ENCODE results near the gene ESRRA.
"Not testable (repeated sequence)": the region's sequence is repeated elsewhere in the genome, so short reads cannot be mapped to it uniquely, and the experiment has no call there.

The ESRRA gene

GRCh38 chr11:64304316-64305072 lies 830 bp upstream of the ESRRA start:
- TF ChIP-seq CTCF (IDR thresholded peaks at IDR 0.05): peak; percentile 78
- Histone ChIP-seq H3K9me3 (no peaks in the 10 kb centered on the region), H3K27ac (peak overlapping the region; percentile 99), H3K36me3 (peaks cover 13% of the 10 kb centered on the region), H3K4me1 (ENCODE audit: control insufficient read depth in 1 of 2, insufficient read depth in 1 of 2, low read depth in 1 of 2, low read length in 1 of 2) (peaks cover 45 to 52% of the 10 kb centered on the region in 2 experiments), H3K27me3 (peaks cover 33% of the 10 kb centered on the region), H3K4me3 (ENCODE audit: low read depth in 1 of 2, low read length in 1 of 2) (peak overlapping the region; percentile 72 to 77)

GRCh38 chr11:64305691-64306562 lies 603 bp downstream of the ESRRA start:
- Histone ChIP-seq H3K9me3 (no peaks in the 10 kb centered on the region), H3K27me3 (peaks cover 19% of the 10 kb centered on the region), H3K36me3 (peaks cover 17% of the 10 kb centered on the region), H3K4me1 (ENCODE audit: control insufficient read depth in 1 of 2, insufficient read depth in 1 of 2, low read depth in 1 of 2, low read length in 1 of 2) (peaks cover 30 to 38% of the 10 kb centered on the region in 2 experiments), H3K4me3 (ENCODE audit: low read depth in 1 of 2, low read length in 1 of 2) (peak overlapping the region; percentile 75 to 91), H3K27ac (peak overlapping the region; percentile 99)
- peak; percentile 46 for TF ChIP-seq CTCF (IDR thresholded peaks at IDR 0.05)

GRCh38 chr11:64306563-64306875 lies 1.2 kb downstream of the ESRRA start:
- Histone ChIP-seq H3K27ac (peak overlapping the region; percentile 99), H3K27me3 (peaks cover 15% of the 10 kb centered on the region), H3K4me1 (ENCODE audit: control insufficient read depth in 1 of 2, insufficient read depth in 1 of 2, low read depth in 1 of 2, low read length in 1 of 2) (peaks cover 27 to 33% of the 10 kb centered on the region in 2 experiments), H3K4me3 (ENCODE audit: low read depth in 1 of 2, low read length in 1 of 2) (peak overlapping the region; percentile 75 to 91), H3K9me3 (no peaks in the 10 kb centered on the region), H3K36me3 (peaks cover 19% of the 10 kb centered on the region)
- no peak for TF ChIP-seq CTCF (IDR thresholded peaks at IDR 0.05)

- Histone ChIP-seq H3K9me3 (no peaks in the 10 kb centered on the region), H3K4me1 (ENCODE audit: control insufficient read depth in 1 of 2, insufficient read depth in 1 of 2, low read depth in 1 of 2, low read length in 1 of 2) (peaks cover 26 to 31% of the 10 kb centered on the region in 2 experiments), H3K27me3 (peaks cover 10% of the 10 kb centered on the region), H3K4me3 (ENCODE audit: low read depth in 1 of 2, low read length in 1 of 2) (peak overlapping the region; percentile 75 to 91), H3K36me3 (peaks cover 20% of the 10 kb centered on the region), H3K27ac (peak overlapping the region; percentile 99)
- no peak for TF ChIP-seq CTCF (IDR thresholded peaks at IDR 0.05)
Observed at GRCh38 chr11:64306876-64307622, 1.7 kb downstream of the ESRRA start.

- Histone ChIP-seq H3K27ac (peak overlapping the region; percentile 99), H3K4me1 (ENCODE audit: control insufficient read depth in 1 of 2, insufficient read depth in 1 of 2, low read depth in 1 of 2, low read length in 1 of 2) (peaks cover 26 to 31% of the 10 kb centered on the region in 2 experiments), H3K36me3 (peaks cover 26% of the 10 kb centered on the region)
- not testable (repeated sequence) for H3K9me3 ChIP-seq; H3K27me3 ChIP-seq; H3K4me3 ChIP-seq (ENCODE audit: low read depth in 1 of 2, low read length in 1 of 2)
Observed at GRCh38 chr11:64307795-64308194, 2.5 kb downstream of the ESRRA start.
